HEK293 (cell line): Measurements from ENCODE around the gene CYP4F22.

Experiments
- EGR2 ChIP-seq: fragments of 450-650 bp; formaldehyde crosslinking; IDR thresholded peaks from 2 replicates; pipeline ENCODE4 v1.5.1; 2016; ENCODE audit warnings: low read depth, missing biosample characterization, missing genetic modification characterization
- GLIS1 ChIP-seq: fragments of 450-650 bp; formaldehyde crosslinking; IDR thresholded peaks from 2 replicates; pipeline ENCODE4 v1.5.1; 2016; ENCODE audit warnings: missing biosample characterization, missing genetic modification characterization
- KLF1 ChIP-seq: fragments of 450-650 bp; formaldehyde crosslinking; IDR thresholded peaks from 2 replicates; pipeline ENCODE4 v1.5.1; 2016; ENCODE audit warnings: missing biosample characterization, missing genetic modification characterization
- KLF16 ChIP-seq: fragments of 450-650 bp; formaldehyde crosslinking; IDR thresholded peaks from 2 replicates; pipeline ENCODE4 v1.5.1; 2017; ENCODE audit warnings: missing biosample characterization, missing genetic modification characterization
- KLF17 ChIP-seq: fragments of 450-650 bp; formaldehyde crosslinking; IDR thresholded peaks from 2 replicates; pipeline ENCODE4 v1.5.1; 2016; ENCODE audit warnings: missing biosample characterization, missing genetic modification characterization
- OVOL3 ChIP-seq: fragments of 450-650 bp; formaldehyde crosslinking; IDR thresholded peaks from 2 replicates; pipeline ENCODE4 v1.5.1; 2016; ENCODE audit warnings: missing biosample characterization, missing genetic modification characterization
- SP3 ChIP-seq: fragments of 450-650 bp; formaldehyde crosslinking; IDR thresholded peaks from 2 replicates; pipeline ENCODE4 v1.5.1; 2016; ENCODE audit warnings: missing biosample characterization, missing genetic modification characterization
- SP7 ChIP-seq: fragments of 450-650 bp; formaldehyde crosslinking; IDR thresholded peaks from 2 replicates; pipeline ENCODE4 v1.5.1; 2016; ENCODE audit warnings: missing biosample characterization, missing genetic modification characterization
- TCF7L2 ChIP-seq: IDR thresholded peaks from 2 replicates; pipeline ENCODE4 v1.6.1; 2011; ENCODE audit warnings: low read depth, mild to moderate bottlenecking, inconsistent platforms, low read length, moderate library complexity, borderline replicate concordance
- ZBTB11 ChIP-seq: fragments of 450-650 bp; formaldehyde crosslinking; conservative IDR thresholded peaks from 2 replicates; pipeline ENCODE4 v1.5.1; 2016; ENCODE audit warnings: low read depth, missing biosample characterization, missing genetic modification characterization
- ZBTB17 ChIP-seq: fragments of 450-650 bp; formaldehyde crosslinking; IDR thresholded peaks from 2 replicates; pipeline ENCODE4 v1.5.1; 2016; ENCODE audit warnings: missing biosample characterization, missing genetic modification characterization
- ZBTB20 ChIP-seq: fragments of 450-650 bp; formaldehyde crosslinking; IDR thresholded peaks from 2 replicates; pipeline ENCODE4 v1.5.1; 2016; ENCODE audit warnings: missing biosample characterization, missing genetic modification characterization
- ZFHX2 ChIP-seq: fragments of 450-650 bp; formaldehyde crosslinking; conservative IDR thresholded peaks from 2 replicates; pipeline ENCODE4 v1.5.1; 2016; ENCODE audit warnings: missing biosample characterization, missing genetic modification characterization
- ZNF19 ChIP-seq: fragments of 450-650 bp; formaldehyde crosslinking; IDR thresholded peaks from 2 replicates; pipeline ENCODE4; 2016; ENCODE audit warnings: missing biosample characterization, missing genetic modification characterization, low read depth
- ZNF24 ChIP-seq: fragments of 450-650 bp; formaldehyde crosslinking; IDR thresholded peaks from 2 replicates; pipeline ENCODE4 v1.5.1; 2016; ENCODE audit warnings: missing biosample characterization, missing genetic modification characterization
- ZNF335 ChIP-seq: fragments of 450-650 bp; formaldehyde crosslinking; conservative IDR thresholded peaks from 2 replicates; pipeline ENCODE4 v1.5.1; 2016; ENCODE audit warnings: missing biosample characterization, missing genetic modification characterization
- ZNF341 ChIP-seq: fragments of 450-650 bp; formaldehyde crosslinking; IDR thresholded peaks from 2 replicates; pipeline ENCODE4; 2016; ENCODE audit warnings: low read depth, missing biosample characterization, missing genetic modification characterization
- ZNF37A ChIP-seq: fragments of 450-650 bp; IDR thresholded peaks from 2 replicates; pipeline ENCODE4 v1.5.1; 2018; ENCODE audit warnings: missing biosample characterization, missing genetic modification characterization
- ZNF391 ChIP-seq: fragments of 450-650 bp; formaldehyde crosslinking; IDR thresholded peaks from 2 replicates; pipeline ENCODE4 v1.5.1; 2016; ENCODE audit warnings: low read depth, missing biosample characterization, missing genetic modification characterization, borderline replicate concordance
- ZNF394 ChIP-seq: fragments of 450-650 bp; formaldehyde crosslinking; IDR thresholded peaks from 2 replicates; pipeline ENCODE4 v1.5.1; 2016; ENCODE audit warnings: missing biosample characterization, missing genetic modification characterization, mild to moderate bottlenecking, moderate library complexity, borderline replicate concordance
- ZNF514 ChIP-seq: fragments of 450-650 bp; formaldehyde crosslinking; IDR thresholded peaks from 2 replicates; pipeline ENCODE4 v1.5.1; 2016; ENCODE audit warnings: missing biosample characterization, missing genetic modification characterization
- ZNF561 ChIP-seq: fragments of 450-650 bp; IDR thresholded peaks from 2 replicates; pipeline ENCODE4 v1.5.1; 2018; ENCODE audit warnings: missing biosample characterization, missing genetic modification characterization, borderline replicate concordance
- ZNF629 ChIP-seq: fragments of 450-650 bp; formaldehyde crosslinking; IDR thresholded peaks from 2 replicates; pipeline ENCODE4 v1.5.1; 2017; ENCODE audit warnings: missing biosample characterization, missing genetic modification characterization
- ZNF639 ChIP-seq: fragments of 450-650 bp; formaldehyde crosslinking; IDR thresholded peaks from 2 replicates; pipeline ENCODE4 v1.5.1; 2016; ENCODE audit warnings: missing biosample characterization, missing genetic modification characterization
- ZNF654 ChIP-seq: fragments of 450-650 bp; formaldehyde crosslinking; IDR thresholded peaks from 2 replicates; pipeline ENCODE4 v1.5.1; 2016; ENCODE audit warnings: low read depth, missing biosample characterization, missing genetic modification characterization
- ZNF660 ChIP-seq: fragments of 450-650 bp; IDR thresholded peaks from 2 replicates; pipeline ENCODE4 v1.5.1; 2018; ENCODE audit warnings: missing biosample characterization, mild to moderate bottlenecking, missing genetic modification characterization
- ZNF777 ChIP-seq: fragments of 450-650 bp; formaldehyde crosslinking; IDR thresholded peaks from 2 replicates; pipeline ENCODE4 v1.5.1; 2017; ENCODE audit warnings: missing biosample characterization, missing genetic modification characterization, borderline replicate concordance
- ZXDB ChIP-seq: fragments of 450-650 bp; formaldehyde crosslinking; IDR thresholded peaks from 2 replicates; pipeline ENCODE4 v1.5.1; 2016; ENCODE audit warnings: missing biosample characterization, missing genetic modification characterization
- TF ChIP-seq, protein P1 (sequence below): fragments of 450-650 bp; formaldehyde crosslinking; IDR thresholded peaks from 2 replicates; pipeline ENCODE4 v1.5.1; 2016; ENCODE audit warnings: missing biosample characterization, missing genetic modification characterization
- TF ChIP-seq, protein P2 (sequence below): fragments of 450-650 bp; formaldehyde crosslinking; IDR thresholded peaks from 2 replicates; pipeline ENCODE4 v1.5.1; 2017; ENCODE audit warnings: missing biosample characterization, mild to moderate bottlenecking, missing genetic modification characterization, moderate library complexity
- TF ChIP-seq, protein P3 (sequence below): fragments of 450-650 bp; formaldehyde crosslinking; IDR thresholded peaks from 2 replicates; pipeline ENCODE4 v1.5.1; 2017; ENCODE audit warnings: missing biosample characterization, missing genetic modification characterization

The CYP4F22 gene

DNA sequence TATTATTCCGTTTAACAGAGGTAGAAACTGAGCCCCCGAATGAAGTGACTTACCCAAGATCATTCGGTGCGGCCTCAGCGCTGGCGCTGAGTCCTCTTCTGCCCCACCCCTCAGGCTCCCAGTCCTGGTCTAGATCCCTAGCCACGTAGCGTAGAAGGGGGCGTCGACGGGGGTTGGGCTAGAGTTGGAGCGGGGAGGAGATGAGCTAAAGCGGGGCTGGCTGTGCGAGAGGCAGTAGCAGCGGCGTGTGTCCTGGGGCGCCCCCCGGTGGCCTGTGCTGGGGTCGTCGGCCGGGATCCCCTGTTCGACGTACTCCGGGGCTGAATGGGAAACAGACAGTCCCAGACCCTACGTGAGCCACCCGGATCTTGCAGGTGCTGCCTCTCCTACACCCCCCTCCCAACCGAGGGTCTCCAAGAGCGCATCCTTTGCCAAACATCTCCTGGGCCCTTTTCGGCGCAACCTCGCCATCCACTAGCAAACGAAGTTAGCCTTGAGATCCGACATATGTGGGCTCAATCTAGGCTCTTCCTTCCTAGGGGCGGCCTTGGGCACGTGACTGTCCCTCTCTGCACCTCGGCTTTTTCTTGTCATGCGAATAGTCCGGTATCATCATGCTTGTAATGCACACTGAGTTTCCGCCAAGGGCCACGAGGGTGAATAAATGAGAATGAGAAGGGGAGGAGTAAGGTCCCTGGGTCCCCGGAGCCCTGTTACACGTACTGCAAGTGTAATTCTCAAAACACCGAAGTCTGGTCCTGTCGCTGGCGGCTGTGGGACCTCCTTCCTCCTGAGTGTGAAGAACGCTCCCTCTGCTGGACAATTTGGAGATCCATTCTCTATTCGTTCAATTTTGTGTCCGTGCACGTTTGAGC lies 47.7 kb downstream of the CYP4F22 start (continued):
- TF ChIP-seq KLF17 (tag by site-specific recombination) (0 out of 2 replicates have a peak, but pooled peaks have one; percentile 58), SP3 (tag by site-specific recombination) (peak; percentile 79), ZNF37A (tag by site-specific recombination) (no peak), ZBTB11 (tag by site-specific recombination) (0 out of 2 replicates have a peak, but pooled peaks have one; percentile 25), ZBTB17 (peak; percentile 98), ZNF391 (tag by site-specific recombination) (peak; percentile 77), ZNF777 (tag by site-specific recombination) (peak; percentile 99), ZNF639 (tag by site-specific recombination) (peak; percentile 42; the same call in 1 of the 2 replicates), OVOL3 (tag by site-specific recombination) (no peak), ZNF341 (tag by site-specific recombination) (peak; percentile 77), ZNF629 (peak; percentile 58), TCF7L2 (no peak), KLF16 (tag by site-specific recombination) (peak; percentile 79), KLF1 (tag by site-specific recombination) (peak; percentile 29; the same call in 1 of the 2 replicates), GLIS1 (tag by site-specific recombination) (peak; percentile 40; the same call in 1 of the 2 replicates), ZNF654 (tag by site-specific recombination) (peak; percentile 99), ZNF514 (no peak), ZFHX2 (tag by site-specific recombination) (peak; percentile 27; the same call in 1 of the 2 replicates), ZNF660 (tag by site-specific recombination) (peak; percentile 70; the same call in 1 of the 2 replicates), ZNF19 (no peak), ZNF335 (tag by site-specific recombination) (peak; percentile 81), ZNF561 (tag by site-specific recombination) (0 out of 2 replicates have a peak, but pooled peaks have one; percentile 65), ZNF24 (tag by site-specific recombination) (peak; percentile 42), SP7 (peak; percentile 65), ZNF394 (tag by site-specific recombination) (no peak), ZBTB20 (tag by site-specific recombination) (peak; percentile 70), ZXDB (peak; percentile 30; the same call in 1 of the 2 replicates), EGR2 (tag by site-specific recombination) (peak; percentile 45; the same call in 1 of the 2 replicates)
- TF ChIP-seq, protein P1, sequence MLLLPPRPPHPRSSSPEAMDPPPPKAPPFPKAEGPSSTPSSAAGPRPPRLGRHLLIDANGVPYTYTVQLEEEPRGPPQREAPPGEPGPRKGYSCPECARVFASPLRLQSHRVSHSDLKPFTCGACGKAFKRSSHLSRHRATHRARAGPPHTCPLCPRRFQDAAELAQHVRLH (tag by site-specific recombination) = 0 out of 2 replicates have a peak, but pooled peaks have one; percentile 18
- TF ChIP-seq, protein P2, sequence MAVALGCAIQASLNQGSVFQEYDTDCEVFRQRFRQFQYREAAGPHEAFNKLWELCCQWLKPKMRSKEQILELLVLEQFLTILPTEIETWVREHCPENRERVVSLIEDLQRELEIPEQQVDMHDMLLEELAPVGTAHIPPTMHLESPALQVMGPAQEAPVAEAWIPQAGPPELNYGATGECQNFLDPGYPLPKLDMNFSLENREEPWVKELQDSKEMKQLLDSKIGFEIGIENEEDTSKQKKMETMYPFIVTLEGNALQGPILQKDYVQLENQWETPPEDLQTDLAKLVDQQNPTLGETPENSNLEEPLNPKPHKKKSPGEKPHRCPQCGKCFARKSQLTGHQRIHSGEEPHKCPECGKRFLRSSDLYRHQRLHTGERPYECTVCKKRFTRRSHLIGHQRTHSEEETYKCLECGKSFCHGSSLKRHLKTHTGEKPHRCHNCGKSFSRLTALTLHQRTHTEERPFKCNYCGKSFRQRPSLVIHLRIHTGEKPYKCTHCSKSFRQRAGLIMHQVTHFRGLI = no peak
- TF ChIP-seq, protein P3, sequence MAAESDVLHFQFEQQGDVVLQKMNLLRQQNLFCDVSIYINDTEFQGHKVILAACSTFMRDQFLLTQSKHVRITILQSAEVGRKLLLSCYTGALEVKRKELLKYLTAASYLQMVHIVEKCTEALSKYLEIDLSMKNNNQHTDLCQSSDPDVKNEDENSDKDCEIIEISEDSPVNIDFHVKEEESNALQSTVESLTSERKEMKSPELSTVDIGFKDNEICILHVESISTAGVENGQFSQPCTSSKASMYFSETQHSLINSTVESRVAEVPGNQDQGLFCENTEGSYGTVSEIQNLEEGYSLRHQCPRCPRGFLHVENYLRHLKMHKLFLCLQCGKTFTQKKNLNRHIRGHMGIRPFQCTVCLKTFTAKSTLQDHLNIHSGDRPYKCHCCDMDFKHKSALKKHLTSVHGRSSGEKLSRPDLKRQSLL = peak; percentile 70; the same call in 1 of the 2 replicates
